GM13977 (cell line): ENCODE data around the gene PTGIS.

Source experiments
- DNase-seq: peaks from one replicate; pipeline ENCODE4 v3.0.0; 2012; ENCODE audit warnings: low spot score
- in situ Hi-C: fragments of 300-500 bp; cut with MboI; formaldehyde crosslinking; loops from one replicate; pipeline ENCODE4 v1.12.0; 2022; ENCODE audit warnings: low sequenced_read_pairs, low pct_unique_long_range_greater_than_20kb, mixed read lengths, inconsistent platforms; ENCODE audit not compliant: unreplicated experiment
- TF ChIP-seq, protein P1 (sequence below): IDR thresholded peaks from 2 replicates; pipeline ENCODE4 v1.5.1; 2012; ENCODE audit warnings: mild to moderate bottlenecking, control low read depth; ENCODE audit not compliant: insufficient read depth; ENCODE audit errors: extremely low read depth, missing control alignments

Gene PTGIS

DNA sequence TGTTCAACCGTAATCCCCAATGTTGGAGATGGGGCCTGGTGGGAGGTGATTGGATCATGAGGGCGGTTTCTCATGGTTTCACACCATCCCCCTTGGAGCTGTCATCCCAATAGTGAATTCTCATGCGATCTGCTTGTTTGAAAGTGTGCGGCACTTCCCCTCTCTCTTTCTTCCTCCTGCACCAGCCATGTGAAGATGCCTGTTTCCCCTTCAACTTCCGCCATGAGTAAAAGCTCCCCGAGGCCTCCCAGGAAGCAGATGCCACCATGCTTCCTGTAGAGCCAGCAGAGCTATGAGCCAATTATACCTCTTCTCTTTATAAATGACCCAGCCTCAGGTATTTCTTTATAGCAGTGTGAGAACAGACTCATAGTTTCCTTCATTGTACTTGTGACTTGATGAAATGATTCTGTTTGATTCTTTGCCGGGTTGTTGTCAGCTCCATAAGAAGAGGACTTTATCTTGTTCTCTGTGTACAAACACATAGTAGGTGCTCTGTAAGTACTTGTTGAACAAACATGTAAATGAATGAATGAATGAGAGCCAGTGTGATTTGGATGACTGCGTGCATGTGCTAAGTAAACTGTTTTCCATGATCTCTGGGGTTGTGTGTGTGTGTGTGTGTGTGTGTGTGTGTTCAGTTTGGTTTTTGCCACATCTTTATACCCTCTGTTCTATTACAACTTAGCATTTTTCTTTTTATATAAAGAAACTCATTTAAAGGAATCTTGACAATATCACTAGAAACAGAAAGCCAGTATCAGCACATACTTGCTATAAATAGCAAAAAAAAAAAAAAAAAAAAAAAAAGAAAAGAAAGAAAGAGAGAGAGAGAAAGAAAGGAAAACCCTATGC is 22.5 kb upstream of the PTGIS start:
- no peak for DNase-seq
- in situ Hi-C loops, result no loop called here
- TF ChIP-seq, protein P1, sequence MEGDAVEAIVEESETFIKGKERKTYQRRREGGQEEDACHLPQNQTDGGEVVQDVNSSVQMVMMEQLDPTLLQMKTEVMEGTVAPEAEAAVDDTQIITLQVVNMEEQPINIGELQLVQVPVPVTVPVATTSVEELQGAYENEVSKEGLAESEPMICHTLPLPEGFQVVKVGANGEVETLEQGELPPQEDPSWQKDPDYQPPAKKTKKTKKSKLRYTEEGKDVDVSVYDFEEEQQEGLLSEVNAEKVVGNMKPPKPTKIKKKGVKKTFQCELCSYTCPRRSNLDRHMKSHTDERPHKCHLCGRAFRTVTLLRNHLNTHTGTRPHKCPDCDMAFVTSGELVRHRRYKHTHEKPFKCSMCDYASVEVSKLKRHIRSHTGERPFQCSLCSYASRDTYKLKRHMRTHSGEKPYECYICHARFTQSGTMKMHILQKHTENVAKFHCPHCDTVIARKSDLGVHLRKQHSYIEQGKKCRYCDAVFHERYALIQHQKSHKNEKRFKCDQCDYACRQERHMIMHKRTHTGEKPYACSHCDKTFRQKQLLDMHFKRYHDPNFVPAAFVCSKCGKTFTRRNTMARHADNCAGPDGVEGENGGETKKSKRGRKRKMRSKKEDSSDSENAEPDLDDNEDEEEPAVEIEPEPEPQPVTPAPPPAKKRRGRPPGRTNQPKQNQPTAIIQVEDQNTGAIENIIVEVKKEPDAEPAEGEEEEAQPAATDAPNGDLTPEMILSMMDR, result no peak

DNA sequence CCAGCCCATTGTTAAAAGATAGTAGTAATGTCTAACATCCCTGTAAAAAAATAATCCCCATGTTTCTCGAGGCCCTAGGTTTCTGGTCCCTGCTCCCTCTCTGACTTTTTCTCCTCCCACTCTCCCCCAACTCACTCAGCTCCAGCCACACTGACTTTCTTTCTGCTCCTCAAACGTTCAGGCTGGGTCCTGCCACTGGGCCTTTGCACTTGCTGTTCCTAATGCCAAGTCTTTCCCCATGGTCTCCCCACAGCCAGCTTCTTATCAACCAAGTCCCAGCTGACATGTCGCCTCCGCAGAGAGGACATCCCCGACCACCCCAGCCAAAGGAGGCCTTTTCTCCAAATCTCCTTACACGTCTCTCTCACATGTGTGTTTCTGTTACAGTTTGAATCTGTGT is 21.8 kb upstream of the PTGIS start:
- no peak for DNase-seq
- in situ Hi-C loops, result no loop called here
- TF ChIP-seq, protein P1, result no peak

DNA sequence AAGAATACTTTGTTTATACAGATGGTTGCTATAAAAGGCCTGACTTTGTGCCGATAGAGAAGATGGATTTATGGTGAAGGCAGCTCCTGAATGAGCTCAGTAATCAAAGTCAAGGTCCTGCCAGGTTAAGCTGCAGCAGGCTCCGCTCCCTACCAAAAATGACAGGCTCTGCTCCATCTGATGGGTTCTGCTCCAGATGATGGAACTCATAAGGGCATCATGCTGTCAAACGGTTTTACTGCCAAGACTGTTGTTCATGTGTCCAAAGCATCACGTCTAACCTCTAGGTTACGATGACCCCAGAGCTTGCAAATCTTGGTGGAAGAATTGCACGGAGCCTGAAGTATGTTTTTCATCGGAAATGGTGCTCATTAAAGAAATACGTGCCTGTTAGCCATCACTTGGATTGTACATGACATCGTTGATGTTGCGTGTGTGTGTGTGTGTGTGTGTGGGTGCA is 19.2 kb upstream of the PTGIS start:
- no peak for DNase-seq
- TF ChIP-seq, protein P1, result no peak
- in situ Hi-C loops, result no loop called here

DNA sequence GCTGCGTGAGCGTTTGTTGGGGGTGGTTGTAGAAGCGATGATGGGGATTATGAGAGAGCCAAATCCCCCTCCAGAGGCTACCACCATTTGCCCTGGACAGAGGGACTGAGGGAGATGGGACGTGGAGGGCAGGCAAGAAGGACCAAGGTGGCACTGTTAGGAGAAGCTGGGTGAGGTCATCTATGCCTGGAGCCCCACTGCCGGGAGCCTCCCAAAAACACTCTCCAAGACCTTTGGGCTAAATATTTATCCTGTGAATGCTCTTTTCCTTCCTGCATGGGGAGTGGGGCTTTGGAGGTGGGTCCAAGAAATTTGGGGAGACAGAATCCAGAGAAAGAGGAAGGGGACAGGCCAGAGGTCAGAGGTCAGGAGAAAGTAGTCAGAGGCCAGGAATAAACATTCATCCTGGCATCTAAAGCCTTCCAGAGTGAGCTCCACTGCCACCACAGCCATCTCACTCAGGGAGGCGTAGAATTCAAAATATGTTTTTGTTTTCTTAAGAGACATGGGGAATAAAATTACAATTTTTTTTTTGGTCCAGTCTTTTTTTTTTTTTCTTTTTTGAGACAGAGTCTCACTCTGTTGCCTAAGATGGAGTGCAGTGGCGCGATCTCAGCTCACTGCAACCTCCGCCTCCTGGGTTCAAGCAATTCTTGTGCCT is 17.8 kb upstream of the PTGIS start:
- in situ Hi-C loops, result no loop called here
- DNase-seq, result no peak
- TF ChIP-seq, protein P1, result no peak

DNA sequence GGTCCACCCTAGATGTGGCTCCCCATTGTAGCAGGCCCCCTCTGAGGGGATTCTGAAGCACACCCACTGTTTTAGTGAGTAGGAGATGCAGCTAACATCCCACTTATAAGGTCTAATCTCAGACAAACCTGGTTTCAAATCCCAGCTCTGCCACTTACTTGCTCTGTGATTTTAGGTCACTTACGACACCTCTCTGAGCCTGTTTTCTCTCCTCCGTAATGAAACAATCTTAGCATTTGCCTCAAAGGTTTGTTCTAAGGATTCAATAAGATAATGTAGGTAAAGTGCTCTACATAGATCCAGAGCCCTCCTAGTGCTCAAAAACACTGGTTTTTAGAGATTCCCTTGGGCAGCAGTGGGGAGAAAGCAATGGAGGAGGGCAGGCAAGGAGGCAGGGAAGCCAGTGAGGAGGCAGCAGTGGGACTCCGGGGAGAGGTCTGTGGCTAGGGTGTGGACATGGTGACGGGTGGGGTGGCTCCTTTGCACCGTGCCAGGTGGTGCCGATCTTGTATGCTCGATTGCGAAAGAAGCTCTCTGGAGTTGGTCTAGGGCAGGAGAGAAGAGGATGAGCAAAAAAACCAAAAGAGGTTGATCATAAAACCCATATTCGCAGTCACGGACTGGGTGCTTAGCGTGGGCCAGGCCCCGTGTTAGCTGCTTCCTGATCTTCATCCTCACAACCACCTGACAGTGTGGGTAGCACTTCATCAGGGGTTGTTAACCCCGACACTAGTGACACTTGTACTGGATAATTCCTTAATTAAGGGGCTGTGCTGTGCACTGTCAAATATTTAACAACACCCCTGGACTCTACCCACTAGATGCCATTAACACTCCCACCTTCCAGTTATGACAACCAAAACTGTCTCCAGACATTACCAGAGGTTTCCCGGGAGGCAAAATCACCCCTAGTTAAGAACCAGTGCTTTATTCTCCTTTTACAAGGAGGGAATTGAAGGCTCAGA is 16.8 kb upstream of the PTGIS start:
- in situ Hi-C loops, result no loop called here
- no peak for DNase-seq
- TF ChIP-seq, protein P1, result no peak

DNA sequence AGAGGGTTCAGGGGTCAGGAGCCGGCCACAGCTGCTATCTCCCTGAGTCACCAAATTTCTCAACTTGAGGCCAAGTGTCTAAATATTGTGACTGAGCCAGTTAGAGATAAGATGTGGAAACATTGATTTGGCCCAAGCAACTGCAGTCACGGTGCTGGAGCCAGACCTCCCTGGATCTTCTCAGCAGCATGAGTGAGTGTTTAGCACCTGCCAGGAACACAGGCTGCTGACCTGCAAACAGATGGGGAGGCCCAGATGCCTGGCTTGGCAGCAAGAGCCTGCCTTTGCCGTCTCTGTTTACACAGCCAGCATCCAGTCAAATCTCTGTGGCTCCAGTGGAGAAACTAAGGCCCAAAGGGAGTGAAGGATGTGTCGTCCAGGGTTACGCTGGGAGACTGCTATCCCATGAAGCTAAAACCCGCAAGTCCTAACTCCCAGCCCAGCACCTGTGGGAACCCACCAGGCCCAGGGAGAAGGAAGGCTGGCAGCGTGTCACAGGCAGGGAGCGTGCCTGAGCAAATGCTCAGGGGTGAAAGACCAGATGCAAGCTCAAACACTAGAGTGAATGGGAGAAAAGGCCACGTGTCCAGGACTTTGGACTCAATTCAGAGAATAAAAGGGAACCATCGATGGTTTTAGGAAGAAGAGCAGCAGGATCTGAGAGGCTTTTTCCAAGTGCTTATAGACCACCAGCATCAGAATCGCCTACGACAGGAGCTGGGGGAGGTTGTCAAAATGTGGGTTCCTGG is 15.9 kb upstream of the PTGIS start:
- in situ Hi-C loops, result no loop called here
- TF ChIP-seq, protein P1, result no peak
- DNase-seq, result no peak
